GM21825 (cell line): ENCODE results near the gene RTCB.
"Not testable (repeated sequence)": the region's sequence is repeated elsewhere in the genome, so short reads cannot be mapped to it uniquely, and the experiment has no call there.

ENCODE experiments used
- ATAC-seq: cut with Tn5 transposase; IDR thresholded peaks from one replicate; pipeline ENCODE4 v1.9.1; 2021; ENCODE audit warnings: mild to moderate bottlenecking, moderate library complexity; ENCODE audit not compliant: unreplicated experiment

The RTCB gene

DNA sequence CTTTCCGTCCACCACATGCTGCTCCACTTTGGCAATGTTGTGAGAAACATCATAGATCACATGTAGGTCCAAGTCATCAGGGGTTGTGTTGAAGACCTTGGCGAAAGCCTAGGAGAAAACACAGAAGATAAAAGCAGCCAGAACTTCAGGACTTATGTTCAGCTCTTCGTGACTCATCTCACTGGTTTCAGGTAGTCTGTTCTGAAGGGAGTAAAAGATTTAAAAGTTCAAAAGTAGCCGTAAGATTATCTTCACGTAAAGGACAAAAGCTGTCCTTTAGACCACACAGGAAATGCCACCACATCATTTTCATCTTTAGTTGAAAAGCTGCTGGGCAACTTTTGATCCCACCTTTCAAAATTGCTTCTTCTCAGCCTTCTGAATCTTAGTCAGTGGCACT lies 16.9 kb downstream of the RTCB start:
- ATAC-seq: no peak

DNA sequence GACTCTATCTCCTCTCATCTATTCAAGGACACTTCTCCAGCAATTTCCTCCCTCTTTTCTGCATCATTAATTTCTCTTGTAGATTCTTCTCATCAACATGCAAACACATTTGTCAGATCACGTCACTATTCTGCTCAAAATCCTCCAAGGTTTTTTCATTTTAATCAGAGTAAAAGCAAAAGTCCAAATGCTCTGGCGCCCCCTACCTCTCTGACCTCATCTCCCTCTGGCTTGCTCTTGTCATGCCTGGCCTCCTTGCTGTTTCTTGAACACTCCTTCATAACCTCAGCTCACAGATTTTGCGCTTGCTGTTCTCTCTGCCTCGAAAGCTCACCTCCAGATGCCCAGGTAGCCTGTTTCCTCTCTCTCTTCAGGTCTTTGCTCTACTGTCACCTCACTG lies 22.4 kb downstream of the RTCB start:
- ATAC-seq: no peak

GRCh38 chr22:32385681-32386080 lies 26.4 kb downstream of the RTCB start:
- no peak for ATAC-seq

DNA sequence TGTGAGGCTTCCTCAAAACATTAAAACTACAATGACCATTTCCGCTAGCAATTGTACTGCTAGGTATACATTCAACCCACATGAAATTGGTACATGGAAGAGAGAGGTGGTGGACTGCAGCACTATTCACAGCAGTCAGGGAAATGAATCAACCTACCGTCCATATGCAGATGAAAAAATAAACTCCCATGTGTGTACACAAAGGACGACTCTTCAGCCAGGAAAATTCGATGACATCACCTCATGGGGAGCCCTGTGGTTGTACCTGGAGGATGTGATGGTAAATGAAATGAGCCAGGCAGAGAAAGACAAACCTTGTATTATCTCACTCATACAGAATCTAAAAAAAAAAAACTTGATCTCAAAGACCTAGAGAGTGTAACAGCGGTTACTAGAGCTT lies 31.1 kb downstream of the RTCB start:
- ATAC-seq: no peak

- ATAC-seq: no peak
Measured at GRCh38 chr22:32378707-32379272, 33.3 kb downstream of the RTCB start.

- no peak for ATAC-seq
Measured at GRCh38 chr22:32376681-32377080, 35.4 kb downstream of the RTCB start.

- ATAC-seq: no peak
Measured at GRCh38 chr22:32375678-32376450, 36.2 kb downstream of the RTCB start.

- ATAC-seq: no peak
Measured at GRCh38 chr22:32364210-32364609, 47.8 kb downstream of the RTCB start.

DNA sequence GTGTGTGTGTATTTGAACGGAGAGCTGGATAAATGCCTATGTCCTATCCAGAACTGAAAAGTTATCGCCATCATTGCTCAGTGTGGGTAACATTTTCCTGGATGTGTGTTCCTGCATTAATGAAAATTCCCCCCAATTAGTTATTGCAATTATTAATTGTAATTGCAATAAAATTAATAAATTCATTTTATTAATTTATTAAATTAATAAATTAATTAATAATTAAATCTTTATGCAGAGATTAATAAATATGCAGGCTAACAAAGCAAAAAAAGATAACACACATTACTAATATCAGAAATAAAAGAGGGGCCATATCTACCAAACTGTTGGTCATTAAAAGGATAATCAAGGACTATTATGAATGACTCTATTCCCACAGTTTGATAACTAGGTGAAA lies 50.8 kb downstream of the RTCB start:
- no peak for ATAC-seq

DNA sequence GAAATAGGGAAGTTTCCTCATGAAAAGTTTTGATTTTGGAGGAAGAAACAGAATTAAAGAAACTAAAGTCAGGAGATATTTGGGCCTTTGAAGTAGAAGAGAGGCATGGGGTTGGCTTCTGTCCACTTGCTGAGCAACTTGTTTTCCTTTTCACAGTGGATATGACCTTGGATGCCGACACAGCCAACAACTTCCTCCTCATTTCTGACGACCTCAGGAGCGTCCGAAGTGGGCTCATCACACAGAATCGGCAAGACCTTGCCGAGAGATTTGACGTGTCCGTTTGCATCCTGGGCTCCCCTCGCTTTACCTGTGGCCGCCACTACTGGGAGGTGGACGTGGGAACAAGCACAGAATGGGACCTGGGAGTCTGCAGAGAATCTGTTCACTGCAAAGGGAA lies 52.0 kb downstream of the RTCB start:
- not testable (repeated sequence) for ATAC-seq

GRCh38 chr22:32357567-32357966 lies 54.5 kb downstream of the RTCB start, which contains the start of gene RFPL3:
Gene RFPL3, plus strand, starts transcription at chr22:32357867. Its CDS starts 205 bp downstream, at chr22:32358072.
- ATAC-seq: not testable (repeated sequence)

- no peak for ATAC-seq
Measured at GRCh38 chr22:32355760-32356159, 56.3 kb downstream of the RTCB start.

- ATAC-seq: no peak
Measured at GRCh38 chr22:32354360-32355351, 57.4 kb downstream of the RTCB start.

- ATAC-seq: no peak
Measured at GRCh38 chr22:32353840-32354239, 58.2 kb downstream of the RTCB start.

- no peak for ATAC-seq
Measured at GRCh38 chr22:32353292-32353691, 58.8 kb downstream of the RTCB start.

DNA sequence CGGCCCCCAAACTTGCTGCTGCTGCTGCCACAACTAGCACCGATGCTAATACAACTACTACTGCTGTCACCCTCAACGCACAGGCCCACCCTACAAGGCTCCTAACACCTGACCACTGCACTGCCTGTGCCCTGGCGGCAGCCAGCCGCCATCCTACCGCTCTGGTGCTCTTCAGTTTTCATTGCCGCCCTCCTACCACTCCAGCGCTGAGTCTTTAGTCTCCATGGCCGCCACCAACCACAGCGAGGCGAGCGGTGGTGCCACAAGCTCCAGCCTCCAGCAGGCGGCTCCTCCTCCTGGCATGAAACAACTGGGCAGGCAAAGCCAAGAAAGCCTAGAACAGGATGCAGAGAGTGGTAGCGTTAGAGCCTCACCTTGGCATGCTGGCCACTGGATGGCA lies 59.4 kb downstream of the RTCB start:
- no peak for ATAC-seq

GRCh38 chr22:32351875-32352274 lies 60.2 kb downstream of the RTCB start:
- not testable (repeated sequence) for ATAC-seq

DNA sequence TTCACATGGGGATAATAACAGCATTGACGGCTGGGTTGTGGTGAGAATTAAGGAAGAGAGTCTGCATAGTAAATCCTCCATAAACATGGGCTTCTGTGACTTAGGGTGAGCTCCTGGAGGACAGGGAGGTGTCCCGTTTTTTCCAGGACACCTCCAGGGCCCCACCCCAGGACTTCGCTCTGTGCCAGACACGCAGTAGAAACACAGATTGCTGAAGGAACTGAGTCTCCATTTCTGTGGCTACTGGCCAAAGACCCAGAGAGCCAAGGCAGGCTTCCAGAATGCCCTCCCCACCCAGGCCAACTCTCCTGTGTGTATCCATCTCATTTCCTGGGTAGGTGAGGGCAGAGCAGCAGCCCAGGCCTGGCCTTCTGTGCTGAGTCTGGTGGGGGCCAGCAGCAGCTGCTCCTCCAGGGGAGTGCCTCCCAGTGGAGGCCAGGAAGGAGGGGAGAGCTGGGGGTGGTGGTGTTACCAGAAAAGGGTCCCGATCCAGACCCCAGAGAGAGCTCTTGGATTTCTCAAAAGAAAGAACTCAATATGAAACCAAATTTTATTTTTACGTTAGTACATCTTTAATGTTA lies 63.9 kb downstream of the RTCB start:
- ATAC-seq: no peak

- ATAC-seq: no peak
Measured at GRCh38 chr22:32343941-32344340, 68.1 kb downstream of the RTCB start.

DNA sequence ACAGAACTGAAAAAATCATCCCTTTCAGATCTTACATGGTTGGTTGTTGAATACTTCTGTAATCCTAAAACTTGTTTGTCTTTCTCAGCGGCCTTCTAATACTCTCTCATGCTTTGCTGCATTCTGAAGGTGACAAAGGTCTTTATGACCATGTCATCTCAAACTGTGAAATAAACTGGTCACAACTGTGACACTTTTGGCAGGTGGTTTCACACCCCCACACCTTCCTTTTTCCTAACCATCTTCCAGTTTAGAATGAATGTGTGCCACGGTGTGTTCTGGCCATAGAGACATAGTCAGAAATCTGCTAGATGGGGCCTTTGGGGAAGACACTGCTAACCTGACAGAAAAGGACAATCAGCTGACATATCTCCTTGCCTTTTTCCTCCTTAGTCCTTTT lies 69.1 kb downstream of the RTCB start:
- no peak for ATAC-seq

GRCh38 chr22:32341122-32341740 lies 70.8 kb downstream of the RTCB start:
- ATAC-seq: no peak
